Smooth muscle cell of the pulmonary artery (primary cell): Measurements from ENCODE around the gene RALGAPB. TPM values are rescaled to one million over a fixed set of nuclear protein-coding genes. Genes with fewer than 3 reads are reported as not detected.

ENCODE experiments used
- total RNA-seq: library from RNA; depleted of rRNA; stranded (reverse); fragments of >200 nt; gene quantifications from 2 replicates; pipeline ENCODE4 v1.2.3, GENCODE V29; 2014

The RALGAPB gene
- 32.9 and 33.8 TPM in 2 replicates for total RNA-seq

GRCh38 chr20:38472513-38473366, at the start of gene RALGAPB:
Gene RALGAPB, plus strand, starts transcription at chr20:38472843. Its CDS starts 15,590 bp downstream, at chr20:38488433.

GRCh38 chr20:38434770-38435554, 37.7 kb upstream of the RALGAPB start, which contains the start of gene SNHG17:
Gene SNHG17, minus strand, starts transcription at chr20:38435328.

GRCh38 chr20:38581013-38581412, 108.4 kb downstream of the RALGAPB start, which contains the start of gene ADIG:
Gene ADIG, plus strand, starts transcription at chr20:38581197. Its CDS starts 54 bp downstream, at chr20:38581251.

DNA sequence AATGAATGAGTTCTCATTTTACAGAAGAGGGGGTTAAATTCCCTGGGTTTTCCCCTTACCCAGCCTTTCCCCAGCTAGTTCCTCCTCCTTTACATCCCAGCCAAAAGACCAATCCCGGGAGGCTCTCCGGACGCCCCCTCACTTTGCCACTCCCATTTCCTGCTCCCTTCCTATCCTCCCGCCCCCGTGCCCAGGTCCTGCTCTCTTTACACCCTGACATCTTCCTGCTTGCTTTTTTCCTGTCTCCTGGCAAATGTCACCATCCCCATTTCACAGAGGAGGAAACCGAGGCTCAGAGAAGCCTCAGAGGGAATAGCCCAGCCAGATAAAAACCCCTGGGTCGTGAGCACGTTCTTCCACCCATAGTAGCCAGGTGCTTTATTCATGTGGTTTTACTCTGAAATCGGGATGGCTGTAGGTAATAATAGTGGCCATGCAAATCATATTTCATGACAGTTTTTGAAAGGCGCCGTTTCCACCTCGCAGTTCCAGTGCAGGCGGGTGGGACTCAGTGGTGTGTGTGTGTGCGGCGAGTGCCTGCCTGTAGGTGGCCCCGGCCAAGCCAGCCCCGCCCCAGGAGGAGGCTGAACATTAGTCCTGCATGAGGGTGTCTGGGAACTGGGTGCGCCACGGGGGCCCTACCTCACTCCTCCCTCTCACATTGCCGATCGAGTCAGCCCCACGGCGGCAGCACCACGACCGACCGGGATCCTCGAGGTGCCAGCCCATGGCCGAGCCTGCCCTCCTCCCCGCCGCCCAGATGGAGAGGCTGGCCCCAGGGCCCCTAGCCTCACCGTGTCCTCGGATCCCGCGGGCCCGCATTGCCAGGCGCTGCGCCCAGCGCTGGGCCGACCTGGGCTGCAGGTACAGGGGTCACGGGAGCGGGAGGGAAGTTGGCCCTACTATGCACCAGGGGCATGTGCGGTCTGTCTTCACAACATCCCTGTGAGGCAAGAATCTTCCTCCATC, 128.9 kb downstream of the RALGAPB start, which contains the start of gene ARHGAP40:
TSS of gene ARHGAP40 (plus strand) at position 594 of the 969 bp plus-strand sequence.

Other genes with a start within 250 kb of the RALGAPB start
- 4.7 and 5.9 TPM in 2 replicates for gene KIAA1755, start 212.1 kb upstream of the RALGAPB start, total RNA-seq
- 0.13 and 0.30 TPM in 2 replicates for gene BPI, start 168.7 kb upstream of the RALGAPB start, total RNA-seq
- 0.98 TPM in 1 of 2 replicates, not detected in the other for gene LBP, start 126.4 kb upstream of the RALGAPB start, total RNA-seq
- gene SNHG17, start 37.5 kb upstream of the RALGAPB start, total RNA-seq, result 4.6 and 12.4 TPM in 2 replicates
- not detected in 2 replicates for gene ADIG, start 108.4 kb downstream of the RALGAPB start, total RNA-seq
- gene ARHGAP40, start 129.0 kb downstream of the RALGAPB start, total RNA-seq, result not detected in 2 replicates